GM21447 (cell line): Measurements from ENCODE around the gene SERPINB13.

Source experiments
- ATAC-seq: cut with Tn5 transposase; IDR thresholded peaks from one replicate; pipeline ENCODE4 v1.9.1; 2021; ENCODE audit not compliant: unreplicated experiment

SERPINB13 gene, protein sequence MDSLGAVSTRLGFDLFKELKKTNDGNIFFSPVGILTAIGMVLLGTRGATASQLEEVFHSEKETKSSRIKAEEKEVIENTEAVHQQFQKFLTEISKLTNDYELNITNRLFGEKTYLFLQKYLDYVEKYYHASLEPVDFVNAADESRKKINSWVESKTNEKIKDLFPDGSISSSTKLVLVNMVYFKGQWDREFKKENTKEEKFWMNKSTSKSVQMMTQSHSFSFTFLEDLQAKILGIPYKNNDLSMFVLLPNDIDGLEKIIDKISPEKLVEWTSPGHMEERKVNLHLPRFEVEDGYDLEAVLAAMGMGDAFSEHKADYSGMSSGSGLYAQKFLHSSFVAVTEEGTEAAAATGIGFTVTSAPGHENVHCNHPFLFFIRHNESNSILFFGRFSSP

DNA sequence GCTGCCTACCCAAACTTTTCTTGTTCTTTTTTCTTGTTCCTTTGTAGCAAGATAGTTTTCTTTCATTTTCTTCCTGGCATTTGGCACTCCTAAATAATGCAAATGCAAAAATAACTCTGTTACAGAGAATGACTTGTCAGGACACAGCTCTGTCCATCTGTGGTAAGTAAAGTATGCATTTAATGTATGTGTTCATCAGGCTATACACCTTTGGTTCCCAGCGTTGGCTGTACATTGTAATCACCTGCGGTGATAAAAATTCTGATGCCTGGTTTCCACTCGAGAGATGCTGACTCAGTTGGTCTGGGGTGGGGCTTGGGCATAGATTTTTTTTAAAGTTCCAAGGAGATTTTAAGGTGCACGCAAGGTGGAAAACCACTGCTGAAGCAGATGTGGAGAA lies at the start of gene SERPINB13:
SERPINB13 (plus strand) TSS at position 378 of the 400 bp plus-strand sequence. CDS start 1,325 bp downstream, outside the sequence.
- no peak for ATAC-seq

DNA sequence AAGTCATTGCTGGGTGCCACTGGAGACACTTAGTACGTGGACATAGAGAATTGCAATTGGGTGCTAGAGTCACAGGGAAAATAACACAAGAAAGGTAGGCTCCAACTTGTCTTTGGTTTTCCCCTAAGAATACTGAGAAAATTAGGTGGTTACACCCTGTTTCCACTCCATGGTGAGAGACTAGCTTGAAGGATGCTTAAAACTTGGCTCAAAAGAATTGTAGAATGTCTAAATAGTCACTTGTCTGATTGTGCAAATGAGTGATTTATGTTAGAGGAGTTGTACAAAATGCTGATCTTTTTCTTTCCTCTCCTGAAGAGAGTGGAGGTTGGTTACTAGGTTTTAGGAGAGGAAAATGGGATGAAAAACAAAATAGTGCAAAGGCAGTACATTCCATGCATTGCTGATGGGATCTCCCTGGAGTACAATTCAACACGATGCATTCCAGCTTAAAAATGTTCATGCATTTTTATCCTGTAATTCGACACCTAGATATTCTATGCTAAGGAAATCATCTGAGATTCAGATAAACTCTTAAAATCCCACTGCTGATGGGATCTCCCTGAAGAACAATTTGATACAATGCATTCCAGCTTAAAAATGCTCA lies 47.1 kb upstream of the SERPINB13 start:
- no peak for ATAC-seq

DNA sequence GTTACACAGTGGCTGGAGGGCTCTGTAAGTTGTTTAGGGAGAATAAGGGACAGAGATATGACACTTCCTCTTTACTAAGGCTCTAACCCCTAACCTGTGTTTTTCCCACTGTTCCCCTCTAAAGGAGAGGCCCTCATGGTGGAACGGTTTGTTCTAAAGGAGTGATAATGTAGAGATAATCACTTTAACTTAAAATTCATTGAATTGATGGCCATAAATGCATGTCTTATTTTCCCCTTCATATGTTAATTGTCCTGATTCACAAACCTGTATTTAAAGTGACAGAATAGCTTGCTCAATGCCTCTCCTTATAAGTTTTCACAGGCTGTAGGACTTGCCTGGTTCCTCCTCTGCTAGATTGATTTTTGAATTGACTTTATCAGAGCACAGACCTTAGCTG lies 45.1 kb upstream of the SERPINB13 start, which contains the start of gene SERPINB12:
SERPINB12 (plus strand) TSS at position 301 of the 400 bp plus-strand sequence. CDS start 13,791 bp downstream, outside the sequence.
- ATAC-seq = no peak

DNA sequence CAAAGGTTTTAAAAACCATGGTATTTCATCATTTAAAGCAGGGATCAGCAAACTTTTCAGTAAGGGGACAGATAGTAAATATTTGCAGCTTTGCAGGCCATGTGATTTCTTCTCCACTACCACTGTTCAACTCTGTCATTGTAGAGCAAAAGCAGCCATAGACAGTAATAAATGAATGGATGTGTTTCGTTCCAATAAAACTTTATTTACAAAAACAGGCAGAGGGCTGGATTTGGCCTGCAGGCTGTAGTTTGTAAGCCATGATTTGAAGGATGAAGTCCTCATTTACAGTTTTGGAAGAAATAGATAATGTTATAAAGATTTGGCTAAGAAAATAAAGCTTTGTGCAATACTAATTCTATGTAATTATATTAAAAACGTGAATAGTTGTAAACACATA lies 43.1 kb upstream of the SERPINB13 start:
- no peak for ATAC-seq

DNA sequence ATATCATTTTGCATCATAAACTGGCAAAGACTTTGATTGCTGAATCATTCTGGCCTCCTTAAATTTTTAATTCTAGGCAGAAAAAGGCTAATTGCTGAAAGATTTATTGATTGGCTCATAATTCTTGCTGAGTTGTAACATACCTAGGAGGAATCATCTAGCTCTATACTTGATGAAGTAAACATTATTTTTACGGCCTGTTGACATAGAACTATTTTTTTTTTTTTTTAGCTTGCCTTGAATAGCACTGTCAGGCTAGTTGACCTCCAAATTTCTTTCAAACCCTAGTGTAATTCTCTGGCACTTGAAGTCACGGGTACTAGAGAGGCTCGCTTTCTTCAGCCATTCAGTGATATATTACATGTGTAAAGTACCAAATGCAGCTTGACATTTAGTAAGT lies 42.1 kb upstream of the SERPINB13 start:
- no peak for ATAC-seq

DNA sequence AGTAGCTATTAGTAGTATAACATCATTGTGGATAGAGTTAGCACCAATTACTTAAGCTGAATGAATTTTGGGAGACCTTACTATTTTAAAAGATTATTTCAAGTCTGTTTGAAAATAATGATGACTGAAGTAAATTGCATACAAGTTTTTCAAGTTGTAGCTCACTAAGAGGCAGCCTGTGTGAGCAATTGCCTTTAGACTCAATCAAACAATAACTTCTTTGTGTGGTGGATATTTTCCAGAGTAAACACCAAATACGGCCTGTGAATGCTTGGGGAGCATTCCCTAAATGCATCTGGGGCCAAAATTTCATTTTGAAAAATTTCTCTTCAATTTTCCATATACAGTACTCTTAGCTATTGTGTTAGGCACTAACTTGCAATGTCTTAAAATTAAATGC lies 37.1 kb upstream of the SERPINB13 start:
- ATAC-seq = no peak

DNA sequence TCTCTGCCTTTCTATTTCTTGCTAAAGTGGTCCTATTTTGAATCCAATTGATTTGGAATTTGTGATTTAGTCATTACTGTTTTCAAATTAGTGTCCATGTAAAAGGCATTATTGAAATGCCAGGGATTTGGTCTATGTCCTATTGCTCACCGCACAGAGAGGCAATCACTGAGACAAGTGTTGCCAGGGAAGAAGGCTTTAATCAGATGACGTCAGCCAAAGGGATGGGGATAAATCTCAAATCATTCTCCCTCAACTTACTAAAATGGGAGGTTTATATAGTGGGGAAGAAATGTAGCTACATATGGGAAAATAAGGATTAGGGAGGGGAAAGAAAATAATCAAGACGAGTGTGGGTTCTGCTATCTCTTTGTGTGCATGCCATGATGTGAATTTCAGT lies 35.4 kb upstream of the SERPINB13 start:
- no peak for ATAC-seq

DNA sequence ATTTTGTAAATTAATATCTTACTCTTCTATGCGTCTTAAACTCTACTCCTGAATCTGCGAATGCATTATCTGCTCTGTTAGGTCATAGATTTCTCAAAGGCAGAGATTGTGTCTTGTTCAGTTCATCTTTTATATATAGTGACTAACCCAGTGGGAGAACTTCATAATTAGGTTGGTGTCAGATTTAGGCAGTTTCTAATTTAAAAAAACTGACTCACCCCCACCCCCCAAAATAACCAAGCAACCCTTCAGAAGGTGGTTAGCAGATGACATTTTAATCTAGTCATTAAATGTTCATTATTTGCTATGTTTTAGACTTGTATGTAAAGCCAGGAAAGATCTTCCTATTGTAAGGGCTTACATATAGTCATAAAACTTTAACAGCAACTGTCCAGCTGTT lies 34.6 kb upstream of the SERPINB13 start:
- ATAC-seq = no peak

DNA sequence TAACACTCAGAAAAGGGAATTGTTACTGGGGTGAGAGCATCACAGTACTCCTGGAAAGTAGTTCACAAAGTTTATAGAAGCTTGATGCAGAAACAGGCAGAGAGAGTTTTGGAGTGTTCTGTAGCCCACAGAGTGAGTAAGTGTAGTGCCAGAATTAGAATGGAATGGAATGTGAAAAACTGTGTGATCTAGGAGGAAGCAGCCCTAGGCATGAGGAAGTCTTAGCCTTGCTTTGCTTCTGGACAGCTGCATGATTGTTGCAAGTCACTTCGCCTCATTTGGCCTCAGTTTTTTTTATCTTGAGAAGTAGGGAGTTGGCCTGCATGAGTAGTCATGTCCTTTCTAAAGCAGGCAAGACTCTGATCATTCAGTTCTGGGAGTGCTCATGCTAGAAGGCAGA lies 34.1 kb upstream of the SERPINB13 start:
- no peak for ATAC-seq

DNA sequence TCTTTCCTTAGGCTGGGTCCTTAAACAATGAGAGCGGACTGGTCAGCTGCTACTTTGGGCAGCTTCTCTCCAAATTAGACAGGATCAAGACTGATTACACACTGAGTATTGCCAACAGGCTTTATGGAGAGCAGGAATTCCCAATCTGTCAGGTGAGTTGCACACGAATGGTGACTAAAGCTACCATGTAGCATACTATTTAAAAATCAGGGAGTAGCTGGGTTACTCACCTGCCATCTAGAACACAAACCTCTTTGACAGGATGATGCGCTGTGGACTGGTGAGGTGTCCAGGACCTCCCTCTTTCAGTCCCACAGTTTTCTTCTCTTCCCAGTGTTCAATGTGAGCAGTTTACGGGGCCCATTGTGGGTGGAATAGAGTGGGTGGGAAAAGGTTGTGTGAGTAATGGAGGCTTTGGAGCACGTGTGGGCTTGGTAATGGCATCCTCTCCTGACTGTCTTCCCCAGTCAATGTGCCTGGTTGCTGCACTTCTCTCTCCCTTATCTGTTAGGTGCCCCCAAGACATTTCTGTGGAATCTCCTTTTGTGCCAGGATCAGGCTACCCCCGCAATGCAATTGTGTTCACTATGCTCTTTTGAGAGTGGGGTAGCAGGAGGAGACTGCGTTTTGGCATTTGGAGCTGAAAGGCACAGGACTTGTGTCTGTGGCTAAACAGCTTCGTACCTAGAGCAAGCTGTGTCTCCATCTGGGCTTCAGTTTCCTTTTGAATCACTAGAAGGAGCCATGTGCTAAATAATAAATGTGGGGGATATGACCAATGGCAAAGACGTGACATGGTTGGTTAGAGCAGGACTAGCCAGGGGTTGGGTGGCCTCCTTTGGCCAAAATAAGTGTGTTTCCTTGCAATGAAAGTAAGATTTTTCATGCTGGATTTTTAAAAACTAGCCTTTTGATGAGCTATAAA lies 27.3 kb upstream of the SERPINB13 start:
- no peak for ATAC-seq

DNA sequence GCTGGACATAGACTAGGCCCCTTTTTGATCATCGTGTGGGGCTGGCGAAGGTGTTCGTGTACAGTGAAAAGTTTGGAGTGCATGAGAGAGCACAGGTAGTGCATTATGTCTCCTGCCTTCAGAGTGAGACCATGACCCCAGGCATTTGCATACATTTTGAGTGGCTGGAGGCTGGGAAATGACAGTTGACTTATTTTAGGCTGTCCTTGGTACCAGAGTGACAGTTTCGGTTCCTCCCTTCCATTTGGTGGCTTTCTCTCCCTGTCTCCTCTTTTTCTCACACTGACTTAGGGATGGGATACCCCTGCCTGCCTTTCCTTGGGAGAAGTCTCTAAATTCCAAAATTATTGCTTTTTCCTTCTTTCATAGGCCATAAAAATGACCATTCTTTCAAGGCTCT lies 24.9 kb upstream of the SERPINB13 start:
- peak; percentile 84 for ATAC-seq

DNA sequence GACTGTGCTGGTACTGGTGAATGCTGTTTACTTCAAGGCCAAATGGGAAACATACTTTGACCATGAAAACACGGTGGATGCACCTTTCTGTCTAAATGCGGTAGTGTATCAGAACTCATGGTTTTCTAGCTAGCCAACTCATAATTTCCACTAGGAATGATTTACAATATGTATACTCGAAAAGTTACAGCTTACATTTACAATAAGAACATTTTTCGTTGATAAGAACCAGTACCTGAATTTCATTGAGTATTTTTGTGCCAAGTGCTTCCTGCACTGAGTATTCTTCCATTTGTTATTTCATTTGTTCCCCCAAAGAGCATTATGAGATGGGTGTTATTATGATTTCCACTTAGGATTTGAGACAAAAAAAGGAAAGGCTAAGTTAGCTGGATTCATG lies 23.1 kb upstream of the SERPINB13 start:
- ATAC-seq = no peak

DNA sequence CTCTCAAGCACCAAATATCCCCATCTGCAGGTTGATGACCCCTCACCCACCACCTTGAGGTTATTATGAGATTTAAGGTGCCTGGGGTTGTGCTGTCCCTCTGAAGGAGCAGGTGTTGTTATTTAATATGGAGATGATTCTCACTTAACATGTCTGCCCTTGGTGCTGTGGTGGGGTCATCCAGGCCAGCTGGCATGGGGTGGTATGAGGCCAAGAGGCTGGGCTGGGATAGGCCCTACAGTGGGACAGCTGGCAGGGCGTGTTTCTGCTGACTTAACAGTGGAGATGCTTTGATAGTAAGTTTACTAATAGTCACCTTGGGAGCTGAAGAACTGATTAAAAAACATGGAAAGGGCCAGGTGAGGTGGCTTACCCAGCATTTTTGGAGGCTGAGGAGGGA lies 22.6 kb upstream of the SERPINB13 start:
- ATAC-seq = no peak

DNA sequence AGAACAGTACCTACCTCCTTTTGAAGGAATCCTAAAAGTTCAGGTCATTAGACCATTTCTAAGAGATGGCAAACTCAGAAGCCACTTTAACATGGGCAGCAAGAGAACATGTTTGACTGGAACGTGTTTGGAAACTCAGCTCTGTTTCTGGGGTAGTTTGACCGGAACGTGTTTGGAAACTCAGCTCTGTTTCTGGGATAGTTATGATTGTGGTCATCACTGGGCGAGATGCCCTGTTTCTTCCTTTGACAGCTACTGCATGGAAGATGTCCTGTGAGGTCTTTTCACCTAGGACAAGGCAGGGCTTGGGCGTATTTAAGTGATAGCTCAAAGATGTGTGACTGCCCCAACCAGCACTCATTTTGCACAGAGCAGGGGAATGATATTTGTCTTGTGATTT lies 19.9 kb upstream of the SERPINB13 start:
- no peak for ATAC-seq

DNA sequence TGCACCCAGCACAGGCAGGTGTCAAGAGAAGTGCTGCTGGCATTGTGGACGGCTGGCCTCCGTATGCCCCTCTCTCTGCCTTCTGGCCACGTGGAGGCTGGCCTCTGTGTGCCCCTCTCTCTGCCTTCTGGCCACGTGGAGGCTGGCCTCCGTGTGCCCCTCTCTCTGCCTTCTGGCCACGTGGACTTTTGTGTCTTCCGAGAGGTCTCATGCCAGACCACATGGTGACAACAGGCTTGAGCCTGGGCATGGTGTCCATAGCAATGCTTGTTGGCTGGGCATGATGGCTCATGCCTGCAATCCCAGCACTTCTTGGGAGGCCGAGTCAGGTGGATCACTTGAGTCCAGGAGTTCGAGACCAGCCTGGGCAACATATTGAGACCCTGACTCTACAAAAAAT lies 19.3 kb upstream of the SERPINB13 start:
- ATAC-seq = no peak

DNA sequence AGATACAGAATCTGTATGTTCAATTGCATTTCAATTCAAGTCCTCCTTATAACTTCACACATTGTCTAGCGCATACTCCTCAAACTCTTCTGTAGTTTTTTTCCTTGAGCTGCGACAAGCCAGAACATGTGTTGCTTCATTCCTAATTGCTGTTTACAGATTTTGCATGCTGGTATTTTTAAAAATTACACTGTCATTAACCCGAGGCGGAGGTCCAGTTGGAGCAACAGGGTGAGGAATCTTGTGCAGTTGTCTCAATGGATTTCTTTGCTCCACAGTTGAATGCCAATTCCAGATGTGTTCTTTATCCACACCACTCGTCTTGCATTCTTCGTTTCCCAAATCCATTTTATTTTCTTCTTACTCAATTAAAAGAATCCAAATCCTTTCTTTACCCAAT lies 16.4 kb upstream of the SERPINB13 start:
- no peak for ATAC-seq

DNA sequence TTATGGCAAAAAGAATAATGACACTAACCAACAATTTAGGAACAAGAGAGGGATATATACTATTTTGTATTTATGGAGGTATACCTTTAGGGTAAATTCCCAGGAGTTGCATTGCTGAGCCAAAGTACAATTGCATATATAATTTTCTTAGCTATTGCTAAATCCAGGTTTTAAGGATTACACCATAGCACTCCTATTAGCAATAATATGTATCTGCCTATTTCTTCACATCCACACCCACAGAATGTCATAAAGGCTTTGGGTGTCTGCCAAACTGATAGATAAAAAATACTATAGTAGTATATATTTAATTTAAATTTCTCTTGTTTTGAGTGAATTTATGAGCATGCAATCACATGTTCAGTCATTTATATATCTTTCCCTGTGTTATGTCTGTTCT lies 11.5 kb upstream of the SERPINB13 start:
- ATAC-seq = no peak

DNA sequence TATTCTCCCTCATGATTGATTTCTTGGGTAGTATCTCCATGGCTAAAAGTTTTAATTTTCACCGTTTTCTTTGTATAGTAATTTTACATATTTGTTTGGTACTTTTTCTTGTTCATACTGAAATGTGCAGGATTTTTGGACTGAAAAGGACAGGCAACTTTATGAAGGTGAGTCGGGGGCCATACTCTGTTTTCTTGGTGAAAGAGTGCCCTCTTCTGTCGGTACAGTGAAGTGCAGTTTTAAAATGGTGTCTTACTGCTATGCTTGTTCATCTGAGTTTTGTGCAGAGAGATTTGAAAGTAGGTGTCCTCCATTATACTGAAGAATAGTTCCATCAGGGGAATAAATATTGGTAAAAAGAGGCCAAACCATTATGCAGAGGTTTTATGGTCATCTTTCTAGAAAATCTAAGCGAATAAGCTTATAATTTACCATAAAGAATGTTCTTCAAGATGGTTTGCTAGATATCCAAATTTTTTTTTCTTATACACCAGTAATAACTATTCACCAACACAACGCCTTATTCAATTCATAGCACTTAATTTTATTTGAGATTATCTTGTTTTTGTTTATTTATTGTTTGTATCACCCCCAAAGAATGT lies 8.7 kb upstream of the SERPINB13 start:
- peak; percentile 65 for ATAC-seq

DNA sequence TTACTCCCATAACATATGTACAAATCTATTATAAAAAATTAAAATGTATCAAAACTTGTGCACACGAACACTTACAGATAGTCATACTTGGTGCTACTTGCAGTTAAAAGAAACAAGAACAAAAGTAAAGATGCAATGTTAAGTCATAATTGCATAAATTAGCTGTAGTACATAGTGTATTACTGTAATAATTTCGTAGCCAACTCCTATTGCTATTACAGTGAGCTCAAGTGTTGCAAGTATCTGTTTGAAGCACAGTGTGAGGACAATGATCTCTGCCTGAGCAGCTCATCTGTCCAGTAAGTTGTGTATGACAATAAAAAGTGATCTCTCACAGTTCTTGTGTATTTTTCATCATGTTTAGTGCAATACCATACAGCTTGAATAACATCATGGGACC lies 7.5 kb upstream of the SERPINB13 start:
- no peak for ATAC-seq

DNA sequence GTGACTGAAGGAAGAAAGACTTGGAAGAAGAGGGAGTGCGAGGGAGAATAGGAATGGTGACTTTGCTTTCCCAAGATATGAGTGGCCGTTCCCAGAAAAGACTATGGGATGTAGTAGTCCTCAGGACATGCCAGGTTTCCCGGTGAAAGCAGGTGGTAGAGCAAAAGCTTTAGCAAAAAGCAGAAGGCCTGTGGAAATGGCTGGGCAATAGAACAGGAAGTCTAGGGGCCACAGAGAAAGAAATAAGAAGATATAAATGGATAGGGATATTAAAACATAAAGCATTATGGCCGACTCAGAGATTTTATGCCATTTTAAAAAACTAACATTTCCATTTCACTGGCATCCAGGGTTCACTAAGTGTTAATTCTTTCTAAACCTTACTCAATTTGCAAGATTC lies 1.2 kb upstream of the SERPINB13 start:
- ATAC-seq = no peak

DNA sequence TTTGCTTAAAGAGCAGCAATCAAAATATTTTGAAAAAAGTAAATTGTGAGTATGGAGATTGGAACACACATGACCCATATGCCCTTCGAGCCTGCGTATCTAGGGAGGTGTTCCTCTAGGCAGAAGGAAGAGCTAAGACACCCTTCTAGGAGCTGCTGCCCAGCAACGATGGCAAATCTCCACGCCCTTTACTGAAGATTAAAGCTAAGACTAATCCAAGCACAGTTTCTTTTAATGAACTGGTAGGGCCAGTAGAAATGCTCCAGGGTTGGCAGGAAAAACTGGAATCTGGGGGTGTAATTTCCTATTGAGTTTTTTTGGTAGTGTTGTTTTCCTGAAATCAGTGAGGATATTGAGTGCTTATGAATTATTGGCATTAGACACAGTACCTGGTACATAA lies 712 bp upstream of the SERPINB13 start:
- no peak for ATAC-seq
